Measurements from ENCODE around the gene PLD1. TPM values are rescaled to one million over a fixed set of nuclear protein-coding genes. Genes with fewer than 3 reads are reported as not detected.

PLD1 gene
- total RNA-seq, 2 donors from 2014 or later: 0.32 to 0.89 TPM

DNA sequence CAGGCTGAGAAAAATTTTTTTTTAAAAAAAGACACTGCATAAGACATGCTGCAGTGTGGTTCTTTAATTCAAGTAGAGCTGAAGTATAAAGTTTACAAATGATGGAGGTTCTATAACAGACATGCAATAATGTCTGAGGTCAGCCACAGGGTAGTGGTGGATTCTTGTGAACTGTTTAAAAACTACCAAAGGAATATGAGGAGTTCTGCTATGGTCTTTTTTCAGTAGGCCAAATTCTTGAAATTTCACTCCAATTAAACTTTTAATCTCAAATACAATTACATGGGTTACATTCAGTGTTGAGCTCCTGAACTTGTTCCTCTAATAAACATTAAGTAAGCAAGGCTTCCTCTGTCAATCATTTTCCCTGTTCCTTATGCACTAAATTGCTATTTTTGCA, 122.7 kb downstream of the PLD1 start:
- no peak for ATAC-seq
- no peak for DNase-seq (ENCODE audit: low spot score in 2 of 2)
- Mint-ChIP-seq H3K36me3 (no peaks in the 10 kb centered on the region), H3K27ac (no peak overlapping the region), H3K9me3 (no peaks in the 10 kb centered on the region)

DNA sequence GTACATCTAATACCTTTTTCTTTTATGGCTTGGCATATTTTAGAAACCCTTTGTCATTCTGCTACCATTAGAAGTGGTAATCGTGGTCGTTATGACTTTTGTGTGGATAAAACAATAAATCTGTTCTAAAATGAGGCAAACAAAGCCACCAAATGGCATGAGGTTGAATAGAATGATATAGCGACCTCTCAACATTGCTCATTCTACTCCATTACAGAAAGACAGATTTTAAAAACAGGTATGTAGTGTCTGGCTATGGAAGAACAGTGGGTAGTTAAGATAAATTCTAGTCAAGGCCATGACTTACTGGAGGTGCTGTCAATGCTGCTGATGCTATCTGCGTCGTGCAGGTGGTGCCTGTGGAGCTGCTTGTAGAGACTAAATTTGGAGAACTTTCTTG, 123.2 kb downstream of the PLD1 start:
- Mint-ChIP-seq H3K27ac (no peak overlapping the region), H3K9me3 (no peaks in the 10 kb centered on the region), H3K36me3 (no peaks in the 10 kb centered on the region)
- no peak for DNase-seq (ENCODE audit: low spot score in 2 of 2)
- ATAC-seq: peak in 1 of 2 donors; percentile 46

DNA sequence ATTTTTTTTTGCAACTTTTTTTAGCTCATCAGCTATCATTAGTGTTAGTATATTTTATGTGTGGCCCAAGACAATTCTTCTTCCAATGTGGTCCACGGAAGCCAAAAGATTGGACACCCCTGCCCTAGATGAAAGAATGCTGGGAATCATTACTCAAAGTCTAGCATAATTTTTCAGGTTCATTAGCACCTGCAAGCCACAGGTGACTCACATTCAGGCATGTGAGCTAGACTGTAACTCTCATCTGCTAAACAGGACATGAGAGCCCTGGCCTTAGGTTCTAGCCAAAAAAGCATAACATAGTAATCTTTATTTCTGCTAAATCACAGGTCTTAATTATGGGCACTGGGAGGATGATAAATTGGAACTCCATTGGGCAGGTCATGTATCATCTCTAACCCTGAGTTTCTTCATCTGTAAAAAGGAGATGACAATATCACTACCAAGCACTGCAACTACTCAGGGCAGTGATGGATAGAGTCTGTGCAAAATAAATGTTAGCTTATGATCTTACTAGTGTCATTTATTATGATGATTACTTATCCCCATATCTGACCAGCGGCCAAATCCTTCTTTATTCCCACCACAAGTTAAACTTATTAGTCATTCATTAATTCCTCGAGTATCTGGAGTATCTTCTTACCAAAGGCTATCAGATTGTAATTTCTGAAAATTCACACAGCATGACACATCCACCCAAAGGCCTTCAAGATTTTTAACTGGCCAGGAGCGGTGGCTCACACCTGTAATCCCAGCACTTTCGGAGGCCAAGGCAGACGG, 125.0 kb downstream of the PLD1 start:
- H3K9me3 Mint-ChIP-seq: no peaks in the 10 kb centered on the region
- ATAC-seq: no peak
- no peak for DNase-seq (ENCODE audit: low spot score in 2 of 2)
- no peak overlapping the region for H3K27ac Mint-ChIP-seq
- no peaks in the 10 kb centered on the region for H3K36me3 Mint-ChIP-seq

GRCh38 chr3:171684221-171684620, 126.1 kb downstream of the PLD1 start:
- Mint-ChIP-seq H3K36me3 (no peaks in the 10 kb centered on the region), H3K9me3 (no peaks in the 10 kb centered on the region), H3K27ac (no peak overlapping the region)
- DNase-seq (ENCODE audit: low spot score in 2 of 2): no peak
- ATAC-seq: no peak

- no peak for ATAC-seq
- Mint-ChIP-seq H3K36me3 (no peaks in the 10 kb centered on the region), H3K27ac (no peak overlapping the region), H3K9me3 (no peaks in the 10 kb centered on the region)
- no peak for DNase-seq (ENCODE audit: low spot score in 2 of 2)
Measured at GRCh38 chr3:171682743-171683142, 127.5 kb downstream of the PLD1 start.

GRCh38 chr3:171680726-171681411, 129.4 kb downstream of the PLD1 start:
- Mint-ChIP-seq H3K9me3 (no peaks in the 10 kb centered on the region), H3K27ac (no peak overlapping the region), H3K36me3 (no peaks in the 10 kb centered on the region)
- DNase-seq (ENCODE audit: low spot score in 2 of 2): no peak
- no peak for ATAC-seq

DNA sequence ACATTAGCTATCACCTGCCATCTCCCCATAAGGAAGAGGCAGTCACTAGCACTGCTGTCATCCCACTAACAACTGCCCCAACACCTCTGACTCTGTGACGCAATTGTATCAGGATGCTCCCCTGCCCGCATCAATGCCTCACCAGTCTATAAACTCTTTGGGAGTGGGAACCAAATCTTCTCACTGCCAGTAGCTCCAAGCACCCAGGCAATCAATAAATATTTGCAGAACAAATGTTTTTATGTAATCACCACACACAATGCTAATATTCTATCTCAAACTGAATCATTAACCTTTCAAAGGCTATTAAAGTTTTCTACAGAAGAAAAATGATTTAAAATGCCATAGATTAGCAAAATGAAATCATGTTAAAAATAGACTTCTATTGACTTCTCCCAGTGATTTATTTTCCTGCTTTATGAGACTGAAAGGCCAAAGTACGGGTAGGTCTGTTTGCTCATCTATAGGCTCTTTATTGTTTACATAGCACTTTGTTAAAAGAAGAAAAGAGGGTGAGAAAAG, 131.3 kb downstream of the PLD1 start:
- Mint-ChIP-seq H3K27ac (no peak overlapping the region), H3K9me3 (no peaks in the 10 kb centered on the region), H3K36me3 (no peaks in the 10 kb centered on the region)
- DNase-seq (ENCODE audit: low spot score in 2 of 2) (no peak), ATAC-seq (no peak)

DNA sequence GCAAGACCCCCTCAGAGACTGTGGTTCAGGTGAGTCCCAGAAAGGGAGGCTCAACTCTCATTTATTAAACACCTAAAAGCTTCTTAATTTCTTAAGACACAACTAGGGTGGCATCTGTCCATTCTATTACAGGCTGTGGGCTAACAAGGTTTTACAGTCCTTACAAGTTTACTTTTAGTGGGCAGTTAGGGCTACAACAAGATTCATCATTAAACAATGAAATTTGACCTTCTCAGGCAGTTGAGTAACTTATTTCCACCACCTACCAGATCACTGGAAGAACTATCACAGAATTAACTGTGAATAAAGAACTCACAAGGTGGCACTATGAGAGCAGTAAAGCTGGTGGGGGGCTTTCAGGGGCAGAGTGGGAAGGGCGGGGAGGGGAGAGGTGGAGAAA, 132.6 kb downstream of the PLD1 start:
- no peak for DNase-seq (ENCODE audit: low spot score in 2 of 2)
- Mint-ChIP-seq H3K27ac (no peak overlapping the region), H3K9me3 (no peaks in the 10 kb centered on the region), H3K36me3 (no peaks in the 10 kb centered on the region)
- ATAC-seq: no peak

DNA sequence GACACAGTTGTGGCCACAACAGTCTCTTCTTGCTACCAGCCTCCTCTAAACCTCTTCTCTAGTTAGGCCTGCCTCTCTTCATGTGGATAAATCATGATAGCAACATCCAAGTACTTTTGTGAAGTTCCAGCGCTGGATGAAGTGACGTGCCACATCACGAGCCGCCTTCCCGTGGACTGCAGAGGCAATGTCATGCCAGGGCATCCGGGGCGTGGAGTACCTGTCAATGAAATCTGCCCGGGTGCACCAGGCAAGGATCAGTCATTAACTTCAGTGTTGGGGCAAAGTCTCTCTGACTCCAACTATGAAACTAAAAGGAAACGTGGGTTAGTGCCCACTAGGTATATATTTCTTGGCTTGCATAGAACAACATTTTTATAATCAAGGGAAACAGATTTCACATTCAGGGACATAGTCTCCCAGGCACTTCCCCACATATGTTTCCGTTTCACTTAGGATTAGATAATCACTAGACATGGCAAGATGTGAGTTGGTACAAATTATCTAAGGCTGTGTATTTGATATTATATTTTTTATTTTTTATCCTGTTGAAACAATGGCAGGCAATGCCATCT, 133.6 kb downstream of the PLD1 start:
- ATAC-seq (no peak), DNase-seq (ENCODE audit: low spot score in 2 of 2) (no peak)
- Mint-ChIP-seq H3K9me3 (no peaks in the 10 kb centered on the region), H3K36me3 (no peaks in the 10 kb centered on the region), H3K27ac (no peak overlapping the region)

- H3K27ac Mint-ChIP-seq: no peak overlapping the region
- ATAC-seq (no peak), DNase-seq (ENCODE audit: low spot score in 2 of 2) (no peak)
- H3K36me3 Mint-ChIP-seq: no peaks in the 10 kb centered on the region
- no peaks in the 10 kb centered on the region for H3K9me3 Mint-ChIP-seq
Measured at GRCh38 chr3:171673951-171674350, 136.3 kb downstream of the PLD1 start.

DNA sequence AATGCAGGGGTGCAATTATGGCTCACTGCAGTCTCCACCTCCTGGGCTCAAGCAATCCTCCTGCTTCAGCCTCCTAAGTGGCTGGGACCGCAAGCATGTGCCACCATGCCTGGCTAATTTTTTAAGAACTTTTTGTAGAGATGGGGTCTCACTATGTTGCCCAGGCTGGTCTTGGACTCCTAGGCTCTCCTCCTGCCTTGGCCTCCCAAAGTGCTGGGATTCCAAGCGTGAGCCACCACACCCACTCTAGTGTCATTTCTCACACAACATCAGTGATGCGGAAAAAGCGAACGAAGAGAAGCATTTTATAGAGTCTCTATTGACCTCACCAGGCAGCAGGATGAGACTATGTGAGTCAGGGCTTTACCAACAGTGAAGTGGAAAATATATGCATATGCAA, 137.7 kb downstream of the PLD1 start:
- Mint-ChIP-seq H3K27ac (no peak overlapping the region), H3K9me3 (no peaks in the 10 kb centered on the region), H3K36me3 (no peaks in the 10 kb centered on the region)
- no peak for DNase-seq (ENCODE audit: low spot score in 2 of 2)
- ATAC-seq: no peak

- no peaks in the 10 kb centered on the region for H3K9me3 Mint-ChIP-seq
- ATAC-seq (no peak), DNase-seq (ENCODE audit: low spot score in 2 of 2) (no peak)
- H3K36me3 Mint-ChIP-seq: no peaks in the 10 kb centered on the region
- no peak overlapping the region for H3K27ac Mint-ChIP-seq
Measured at GRCh38 chr3:171672124-171672523, 138.2 kb downstream of the PLD1 start.

- Mint-ChIP-seq H3K36me3 (no peaks in the 10 kb centered on the region), H3K9me3 (no peaks in the 10 kb centered on the region)
Measured at GRCh38 chr3:171671709-171672108, 138.6 kb downstream of the PLD1 start.

DNA sequence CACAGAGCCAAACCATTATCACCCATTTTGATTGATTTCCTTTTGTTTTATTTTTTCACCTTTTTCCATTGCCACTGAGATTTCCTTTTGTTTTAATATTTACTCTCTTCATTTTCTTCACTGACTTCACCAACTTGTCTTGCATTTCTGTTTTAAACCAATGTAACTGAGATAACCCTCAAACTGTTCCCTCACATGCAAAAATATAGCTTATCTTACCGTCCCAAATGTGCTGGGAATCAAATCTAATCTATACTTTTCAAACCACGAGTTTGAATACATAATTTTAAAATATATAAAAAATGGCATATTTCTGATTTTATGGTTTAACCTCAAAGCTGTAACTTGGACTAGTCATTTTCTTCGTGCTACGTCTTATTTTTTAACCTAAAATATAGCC, 143.8 kb downstream of the PLD1 start:
- H3K36me3 Mint-ChIP-seq: no peaks in the 10 kb centered on the region
- no peaks in the 10 kb centered on the region for H3K9me3 Mint-ChIP-seq
- no peak overlapping the region for H3K27ac Mint-ChIP-seq
- no peak for DNase-seq (ENCODE audit: low spot score in 2 of 2)
- no peak for ATAC-seq

More at GRCh38 chr3:171671709-171672108, 138.6 kb downstream of the PLD1 start:
- DNase-seq (ENCODE audit: low spot score in 2 of 2): no peak
- ATAC-seq: no peak
- H3K27ac Mint-ChIP-seq: no peak overlapping the region

- Mint-ChIP-seq H3K27ac (no peak overlapping the region), H3K36me3 (no peaks in the 10 kb centered on the region), H3K9me3 (no peaks in the 10 kb centered on the region)
- no peak for DNase-seq (ENCODE audit: low spot score in 2 of 2)
- no peak for ATAC-seq
Measured at GRCh38 chr3:171663805-171664204, 146.5 kb downstream of the PLD1 start.

- DNase-seq (ENCODE audit: low spot score in 2 of 2): no peak
- Mint-ChIP-seq H3K9me3 (no peaks in the 10 kb centered on the region), H3K27ac (no peak overlapping the region), H3K36me3 (no peaks in the 10 kb centered on the region)
- no peak for ATAC-seq
Measured at GRCh38 chr3:171661484-171661883, 148.8 kb downstream of the PLD1 start.

GRCh38 chr3:171660188-171660587, 150.1 kb downstream of the PLD1 start:
- DNase-seq (ENCODE audit: low spot score in 2 of 2) (no peak), ATAC-seq (no peak)
- Mint-ChIP-seq H3K9me3 (no peaks in the 10 kb centered on the region), H3K27ac (no peak overlapping the region), H3K36me3 (no peaks in the 10 kb centered on the region)
